NCI-H226 (cell line): ENCODE measurements around the gene MISP.

Source experiments
- DNase-seq: peaks from one replicate; pipeline ENCODE4 v3.0.0-alpha.2; 2015

Gene MISP

GRCh38 chr19:778910-779653, 28.2 kb downstream of the MISP start:
- peak; percentile 97 for DNase-seq

DNA sequence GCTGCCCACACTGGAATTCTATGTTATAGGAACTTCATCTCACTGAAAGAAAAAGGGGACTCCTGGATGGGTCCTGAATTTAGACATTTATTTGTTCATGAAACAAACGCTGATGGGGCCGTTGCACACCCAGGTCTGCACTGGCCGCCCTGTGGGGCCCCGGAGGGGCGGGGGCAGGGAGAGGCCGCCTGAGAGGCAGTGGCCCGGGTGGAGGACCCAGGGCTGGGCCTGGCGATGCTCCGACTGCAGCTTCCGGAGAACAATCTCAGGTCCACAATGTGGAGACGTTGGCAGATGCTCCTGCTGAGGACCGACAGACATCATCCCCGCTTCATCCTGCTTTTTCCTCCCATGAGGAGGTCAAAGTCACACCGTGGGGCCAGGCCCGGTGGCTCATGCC, 30.0 kb downstream of the MISP start:
- no peak for DNase-seq

DNA sequence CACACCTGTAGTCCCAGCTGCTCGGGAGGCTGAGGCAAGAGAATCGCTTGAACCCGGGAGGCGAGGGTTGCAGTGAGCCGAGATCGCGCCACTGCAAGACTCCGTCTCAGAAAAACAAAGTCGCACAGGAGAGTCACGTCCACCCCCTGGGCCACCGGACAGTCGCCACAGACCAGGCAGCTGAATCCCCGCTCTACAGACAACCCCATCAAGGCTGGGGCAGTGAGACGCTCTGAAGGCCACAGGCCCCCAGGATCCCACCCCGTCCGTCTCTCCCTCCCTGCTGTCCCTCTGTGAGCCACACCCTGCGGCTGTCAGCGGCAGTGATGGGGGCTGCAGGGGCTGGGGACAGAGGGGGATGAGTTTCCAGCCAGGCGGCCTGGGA, 30.9 kb downstream of the MISP start:
- DNase-seq: no peak

- peak; percentile 82 for DNase-seq
These were observed 31.4 kb downstream of the MISP start for GRCh38 chr19:782185-782877.

DNA sequence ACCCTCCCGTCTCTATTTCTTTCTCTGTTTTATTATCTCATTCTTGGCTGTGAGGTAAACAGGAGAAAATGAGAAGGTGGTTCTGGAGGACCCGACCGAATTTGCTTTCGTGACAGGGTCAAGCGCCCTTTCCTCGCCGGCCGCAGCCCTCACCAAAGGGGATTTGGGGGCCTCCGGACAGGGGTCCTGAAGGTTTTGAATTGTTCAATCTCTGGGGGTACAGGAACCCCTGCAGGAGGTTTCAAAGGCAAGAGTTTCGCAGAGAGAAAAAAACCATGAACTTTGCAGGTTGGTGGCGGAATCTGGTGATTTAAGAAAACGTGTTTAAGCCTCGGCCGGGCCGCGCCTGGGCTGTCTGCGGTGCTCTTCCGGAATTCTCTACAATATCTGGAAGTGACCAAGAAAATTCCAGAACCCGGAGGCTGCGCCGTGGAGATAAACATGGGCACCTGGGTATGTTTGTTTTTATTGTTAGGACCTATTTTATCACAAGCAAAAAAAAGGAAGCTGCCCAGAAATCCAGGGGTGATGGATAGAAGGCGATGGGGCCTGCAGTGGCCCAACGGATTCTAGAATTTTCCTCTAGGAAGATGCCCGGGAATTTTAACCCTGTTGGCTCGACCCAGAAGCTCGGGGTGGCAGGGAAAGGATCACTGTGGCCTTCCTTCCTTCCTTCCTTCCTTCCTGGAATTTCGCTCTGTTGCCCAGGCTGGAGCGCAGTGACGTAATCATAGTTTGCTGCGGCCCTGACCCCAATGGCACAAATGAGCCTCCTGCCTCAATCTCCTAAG, 32.2 kb downstream of the MISP start:
- peak; percentile 38 for DNase-seq

GRCh38 chr19:784541-784940, 33.6 kb downstream of the MISP start:
- no peak for DNase-seq

- no peak for DNase-seq
These were observed 36.6 kb downstream of the MISP start for GRCh38 chr19:787536-787935.

DNA sequence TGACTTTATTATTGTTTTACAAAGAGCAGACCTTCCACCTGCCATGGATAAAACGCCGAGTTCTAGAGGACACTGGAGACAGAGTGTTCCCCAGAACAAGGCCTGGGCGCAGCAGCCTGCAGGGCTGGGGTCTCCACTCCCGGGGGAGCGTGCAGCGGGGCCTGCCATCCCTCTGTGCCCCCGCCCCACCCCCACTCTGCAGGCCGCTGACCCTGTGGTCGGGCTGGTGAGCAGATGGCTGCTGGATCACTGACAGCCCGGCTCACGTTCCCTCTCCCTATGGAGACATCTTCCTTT, 37.7 kb downstream of the MISP start:
- DNase-seq: no peak

DNA sequence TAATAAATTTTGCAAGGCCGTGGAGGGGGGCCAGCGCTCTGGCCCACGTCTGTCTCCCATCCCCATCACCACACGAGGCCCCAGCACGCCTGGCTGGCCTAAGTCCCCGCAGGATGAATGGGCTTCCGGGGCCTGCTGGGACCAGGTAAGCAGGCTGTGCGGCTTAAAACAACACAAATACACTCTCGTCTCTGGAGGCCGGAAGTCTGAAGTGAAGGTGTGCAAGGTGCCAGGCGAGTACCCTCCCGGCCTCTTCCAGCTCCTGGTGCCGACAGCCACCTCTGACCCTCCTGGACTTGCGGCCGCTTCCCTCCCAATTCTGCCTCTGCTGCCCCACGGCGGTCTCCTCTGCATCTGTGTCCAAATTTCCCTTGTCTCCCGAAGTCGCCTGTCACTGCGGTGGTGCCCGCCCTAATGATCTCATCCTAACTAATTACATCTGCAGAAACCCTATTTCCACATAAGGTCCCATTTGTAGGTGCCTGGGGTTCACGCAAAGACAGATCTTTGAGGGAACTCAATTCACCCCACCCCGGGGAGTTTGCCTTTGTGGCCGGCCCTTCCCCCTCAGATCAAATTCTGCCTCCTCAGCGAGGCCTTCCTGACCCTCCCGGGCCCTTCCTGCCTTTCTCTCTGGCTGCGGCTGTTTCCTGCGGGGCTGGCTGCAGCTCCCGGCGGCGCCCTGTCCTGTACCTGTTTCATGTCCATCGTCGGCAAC, 38.2 kb downstream of the MISP start:
- no peak for DNase-seq

GRCh38 chr19:789701-790060, 38.8 kb downstream of the MISP start:
- no peak for DNase-seq

DNA sequence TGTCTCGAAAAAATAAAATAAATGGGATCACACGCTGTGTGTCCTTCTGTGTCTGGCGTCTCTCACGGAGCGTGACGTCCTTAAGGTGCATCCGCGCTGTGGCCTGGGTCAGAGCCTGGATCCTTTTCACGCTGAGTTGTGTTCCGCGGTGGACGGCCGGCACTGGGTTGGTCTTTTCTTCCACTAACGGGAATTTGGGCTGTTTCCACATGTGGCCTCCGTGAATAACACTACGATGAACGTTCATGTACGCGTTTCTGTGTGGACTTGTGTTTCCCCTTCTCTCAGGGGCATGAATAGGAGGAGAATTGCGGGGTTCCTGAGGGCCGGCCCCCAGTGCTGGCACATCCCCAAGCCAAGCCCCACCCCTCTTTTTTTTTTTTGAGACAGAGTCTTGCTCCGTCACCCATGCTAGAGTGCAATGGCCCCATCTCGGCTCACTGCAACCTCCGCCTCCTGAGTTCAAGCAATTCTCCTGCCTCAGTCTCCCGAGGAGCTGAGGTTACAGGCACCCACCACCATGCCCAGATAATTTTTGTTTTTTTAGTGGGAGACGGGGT, 40.2 kb downstream of the MISP start:
- no peak for DNase-seq

- DNase-seq: peak; percentile 44
These were observed 40.8 kb downstream of the MISP start for GRCh38 chr19:791567-792305.

GRCh38 chr19:792306-792885, 41.5 kb downstream of the MISP start:
- no peak for DNase-seq

GRCh38 chr19:793806-794205, 42.9 kb downstream of the MISP start:
- no peak for DNase-seq

DNA sequence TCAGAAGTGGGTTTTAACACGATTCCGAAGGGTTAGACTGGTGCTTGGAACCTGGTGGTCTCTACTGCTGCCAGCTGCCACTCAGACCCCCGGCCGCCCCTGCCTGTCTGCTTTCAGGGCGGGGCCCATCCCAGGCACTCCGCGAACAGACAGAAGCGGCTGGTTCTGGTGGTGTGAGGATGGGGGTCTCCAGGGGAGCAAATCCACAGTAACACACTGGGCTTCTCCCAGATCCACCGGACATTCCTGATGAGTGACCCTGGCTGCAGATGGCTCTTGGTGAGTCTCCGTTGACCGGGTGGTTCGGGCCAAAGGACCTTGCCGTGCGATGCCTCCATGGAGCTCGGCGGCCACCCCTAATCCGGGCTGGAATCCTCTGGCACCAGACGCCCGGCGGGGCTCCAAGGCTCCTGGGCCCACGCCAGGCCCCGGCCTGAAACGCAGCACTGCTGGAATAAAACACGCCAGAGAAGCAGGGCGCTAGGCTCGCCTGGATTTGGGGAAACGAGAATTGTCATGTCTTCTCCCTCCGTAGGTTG, 44.2 kb downstream of the MISP start:
- no peak for DNase-seq

DNA sequence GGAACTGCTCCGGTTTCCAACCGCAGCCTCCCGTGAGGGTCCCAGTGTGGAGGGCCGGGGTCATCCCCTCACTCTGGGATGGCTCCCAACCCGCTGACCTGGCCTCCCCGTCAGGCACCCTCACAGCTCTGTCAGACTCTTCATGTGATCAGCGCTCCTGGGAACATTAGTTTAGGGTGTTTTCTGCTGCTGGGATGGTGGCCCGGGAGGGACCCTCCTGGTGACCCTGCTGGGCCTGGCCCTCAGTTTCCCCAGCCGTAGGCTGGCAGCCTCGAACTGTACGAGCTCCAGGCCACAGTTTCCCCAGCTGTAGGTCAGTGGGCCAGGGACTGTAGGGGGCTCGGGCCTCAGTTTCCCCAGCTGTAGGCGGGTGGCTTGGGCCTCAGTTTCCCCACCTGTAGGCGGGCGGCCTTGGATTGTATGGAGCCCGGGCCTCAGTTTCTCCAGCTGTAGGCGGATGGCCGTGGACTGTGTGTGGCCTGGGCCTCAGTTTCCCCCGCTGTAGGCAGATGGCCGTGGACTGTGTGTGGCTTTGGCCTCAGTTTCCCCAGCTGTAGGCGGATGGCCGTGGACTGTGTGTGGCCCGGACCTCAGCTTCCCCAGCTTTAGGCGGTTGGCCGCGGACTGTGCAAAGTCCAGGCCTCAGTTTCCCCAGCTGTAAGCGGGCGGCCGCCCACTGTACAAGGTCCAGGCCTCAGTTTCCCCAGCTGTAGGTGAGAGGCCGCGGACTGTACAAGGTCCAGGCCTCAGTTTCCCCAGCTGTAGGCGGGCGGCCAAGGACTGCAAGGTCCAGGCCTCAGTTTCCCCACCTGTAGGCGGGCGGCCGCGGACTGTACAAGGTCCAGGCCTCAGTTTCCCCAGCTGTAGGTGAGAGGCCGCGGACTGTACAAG, 45.0 kb downstream of the MISP start:
- DNase-seq: no peak

GRCh38 chr19:796692-797527, 46.0 kb downstream of the MISP start, which contains the start of gene PTBP1:
Gene PTBP1, plus strand, starts transcription at chr19:797452. Its CDS starts 46 bp downstream, at chr19:797498.
- DNase-seq: peak; percentile 99

DNA sequence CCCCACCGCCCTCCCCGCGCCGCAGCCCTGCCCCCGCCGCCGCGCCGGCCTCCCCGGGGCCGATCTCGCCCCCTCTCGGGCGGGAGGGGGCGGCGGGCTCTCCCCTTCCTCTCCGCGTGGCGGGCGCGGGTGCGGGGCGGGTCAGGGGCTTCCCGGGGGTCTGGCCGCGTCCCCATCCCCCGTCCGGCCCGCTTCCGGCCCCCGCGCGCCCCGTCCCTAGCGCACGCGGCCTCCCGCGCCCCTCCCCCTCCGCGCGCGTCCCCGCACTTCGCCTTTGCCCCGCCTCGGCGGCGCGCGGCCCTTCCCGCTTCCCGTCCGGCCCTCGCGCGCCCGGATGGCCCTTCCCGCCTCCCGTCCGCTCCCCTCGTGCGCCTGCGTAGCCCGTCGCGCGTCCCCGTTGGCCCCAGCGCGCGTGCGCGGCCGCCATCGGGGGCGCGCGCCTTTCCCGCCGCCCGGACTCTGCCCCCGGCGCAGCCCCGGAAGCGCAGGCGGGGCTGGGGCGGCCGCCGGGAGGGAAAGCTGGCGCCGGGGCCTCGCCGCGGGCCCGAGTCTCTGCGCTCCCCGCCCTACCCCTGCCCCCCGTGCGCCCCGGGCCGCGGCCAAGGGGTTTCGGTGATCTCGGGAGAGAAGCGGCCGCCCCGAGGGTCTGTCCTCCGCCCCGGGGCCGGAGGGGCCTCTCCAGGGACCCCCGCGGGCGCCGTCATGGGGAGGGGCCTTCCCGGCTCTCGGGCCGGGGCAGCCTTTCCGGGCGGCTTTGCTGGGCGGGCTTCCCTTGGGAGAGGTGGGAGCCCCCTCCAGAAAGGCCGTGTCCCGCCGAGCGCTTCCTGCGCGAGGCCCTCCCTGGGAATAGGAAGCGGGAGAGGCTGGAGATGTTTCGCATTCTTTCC, 46.9 kb downstream of the MISP start:
- DNase-seq: peak; percentile 89
